ENCODE data around the gene MRPL46. TPM values are rescaled to one million over a fixed set of nuclear protein-coding genes. Genes with fewer than 3 reads are reported as not detected.

The MRPL46 gene
- polyA plus RNA-seq, 1 donor (not counting 4 experiments of a cell fraction or from before 2014, with no cell fraction given) = 26.3 TPM

GRCh38 chr15:88467935-88468528 lies 844 bp upstream of the MRPL46 start:
- Histone ChIP-seq H3K79me2 (ENCODE audit: control insufficient read depth, insufficient read depth, low read length) (peaks cover 40% of the 10 kb centered on the region), H3K27me3 (ENCODE audit: control insufficient read depth, extremely low read depth, insufficient read depth, low read length) (no peaks in the 10 kb centered on the region), H3K9me1 (ENCODE audit: control insufficient read depth, extremely low read depth, insufficient read depth, low read length) (no peaks in the 10 kb centered on the region), H4K20me1 (ENCODE audit: control insufficient read depth, extremely low read depth, insufficient read depth, low read length) (no peaks in the 10 kb centered on the region), H2AFZ (ENCODE audit: control insufficient read depth, low read length) (peak overlapping the region; percentile 97), H3K27ac (ENCODE audit: control insufficient read depth, insufficient read depth, low read length) (peak overlapping the region; percentile 98), H3K4me2 (ENCODE audit: control insufficient read depth, extremely low read depth, insufficient read depth, low read depth, low read length) (peak overlapping the region; percentile 95), H3K9me3 (ENCODE audit: control insufficient read depth, low read depth, low read length) (no peaks in the 10 kb centered on the region), H3K4me3 (ENCODE audit: control insufficient read depth in 2 of 3, extremely low read depth in 1 of 3, insufficient read depth in 2 of 3, low read depth in 1 of 3, low read length in 3 of 3) (peak overlapping the region; percentile 73 to 91 (median 89)), H3K36me3 (ENCODE audit: control insufficient read depth in 2 of 2, extremely low read depth in 1 of 2, insufficient read depth in 2 of 2, low read length in 2 of 2) (peaks cover 10 to 16% of the 10 kb centered on the region in 2 experiments), H3K4me1 (ENCODE audit: control insufficient read depth, extremely low read depth, insufficient read depth, low read length) (peaks cover 16% of the 10 kb centered on the region), H3K9ac (ENCODE audit: control insufficient read depth, extremely low read depth, insufficient read depth, low read length) (peak overlapping the region; percentile 94)
- FAIRE-seq (no peak), DNase-seq (ENCODE audit: low read depth, low spot score) (no peak)
- no peak for TF ChIP-seq EZH2 (IDR thresholded peaks at IDR 0.05; ENCODE audit: low read length)
- TF ChIP-seq CTCF (optimal IDR thresholded peaks at IDR 0.05 in 1 of 3, IDR thresholded peaks at IDR 0.05 in 1 of 3, conservative IDR thresholded peaks at IDR 0.05 in 1 of 3; ENCODE audit: extremely low read depth in 1 of 3, insufficient read depth in 2 of 3, low read length in 3 of 3) = peak; percentile 41 to 63 (median 53)
- dilution Hi-C loops (cut with MboI; ENCODE audit: extremely low pct_ligation_motif_present, low sequenced_read_pairs) = no loop called here

- H3K4me3 ChIP-seq (ENCODE audit: control insufficient read depth in 2 of 3, extremely low read depth in 1 of 3, insufficient read depth in 2 of 3, low read depth in 1 of 3, low read length in 3 of 3) = peak overlapping the region in 2 of 3 experiments; percentile 73 to 89
- peaks cover 10 to 18% of the 10 kb centered on the region in 2 experiments for H3K36me3 ChIP-seq (ENCODE audit: control insufficient read depth in 2 of 2, extremely low read depth in 1 of 2, insufficient read depth in 2 of 2, low read length in 2 of 2)
- H3K9me1 ChIP-seq (ENCODE audit: control insufficient read depth, extremely low read depth, insufficient read depth, low read length) = no peaks in the 10 kb centered on the region
- TF ChIP-seq EZH2 (IDR thresholded peaks at IDR 0.05; ENCODE audit: low read length) (no peak), CTCF (optimal IDR thresholded peaks at IDR 0.05 in 1 of 3, IDR thresholded peaks at IDR 0.05 in 1 of 3, conservative IDR thresholded peaks at IDR 0.05 in 1 of 3; ENCODE audit: extremely low read depth in 1 of 3, insufficient read depth in 2 of 3, low read length in 3 of 3) (no peak)
- no peaks in the 10 kb centered on the region for H3K27me3 ChIP-seq (ENCODE audit: control insufficient read depth, extremely low read depth, insufficient read depth, low read length)
- no peak overlapping the region for H3K9ac ChIP-seq (ENCODE audit: control insufficient read depth, extremely low read depth, insufficient read depth, low read length)
- H3K4me1 ChIP-seq (ENCODE audit: control insufficient read depth, extremely low read depth, insufficient read depth, low read length) = peaks cover 16% of the 10 kb centered on the region
- H2AFZ ChIP-seq (ENCODE audit: control insufficient read depth, low read length) = no peak overlapping the region
- dilution Hi-C loops (cut with MboI; ENCODE audit: extremely low pct_ligation_motif_present, low sequenced_read_pairs) = no loop called here
- no peaks in the 10 kb centered on the region for H4K20me1 ChIP-seq (ENCODE audit: control insufficient read depth, extremely low read depth, insufficient read depth, low read length)
- no peak for DNase-seq (ENCODE audit: low read depth, low spot score)
- H3K79me2 ChIP-seq (ENCODE audit: control insufficient read depth, insufficient read depth, low read length) = peaks cover 40% of the 10 kb centered on the region
- peak overlapping the region; percentile 95 for H3K4me2 ChIP-seq (ENCODE audit: control insufficient read depth, extremely low read depth, insufficient read depth, low read depth, low read length)
- peak overlapping the region; percentile 98 for H3K27ac ChIP-seq (ENCODE audit: control insufficient read depth, insufficient read depth, low read length)
- no peaks in the 10 kb centered on the region for H3K9me3 ChIP-seq (ENCODE audit: control insufficient read depth, low read depth, low read length)
- FAIRE-seq = no peak
These were observed 1.5 kb downstream of the MRPL46 start for GRCh38 chr15:88465633-88466224.
